HG02610 (cell line): ENCODE results near the gene ZNF281.
"Not testable (repeated sequence)": the region's sequence is repeated elsewhere in the genome, so short reads cannot be mapped to it uniquely, and the experiment has no call there.

Source experiments
- ATAC-seq: cut with Tn5 transposase; IDR thresholded peaks from one replicate; pipeline ENCODE4 v1.9.1; 2021; ENCODE audit warnings: mild to moderate bottlenecking, moderate library complexity; ENCODE audit not compliant: unreplicated experiment

Gene ZNF281

GRCh38 chr1:200429221-200429751, 19.4 kb upstream of the ZNF281 start:
- no peak for ATAC-seq

- ATAC-seq: peak; percentile 66
These were observed 18.8 kb upstream of the ZNF281 start for GRCh38 chr1:200428482-200429205.

GRCh38 chr1:200427744-200428143, 17.9 kb upstream of the ZNF281 start:
- ATAC-seq: no peak

- no peak for ATAC-seq
These were observed 16.4 kb upstream of the ZNF281 start for GRCh38 chr1:200426196-200426595.

- no peak for ATAC-seq
These were observed 13.4 kb upstream of the ZNF281 start for GRCh38 chr1:200423235-200423634.

- no peak for ATAC-seq
These were observed 12.4 kb upstream of the ZNF281 start for GRCh38 chr1:200422211-200422610.

GRCh38 chr1:200415789-200416593, 6.2 kb upstream of the ZNF281 start:
- peak; percentile 68 for ATAC-seq

GRCh38 chr1:200415227-200415626, 5.4 kb upstream of the ZNF281 start:
- ATAC-seq: peak; percentile 34

- ATAC-seq: no peak
These were observed 4.8 kb upstream of the ZNF281 start for GRCh38 chr1:200414657-200415056.

- ATAC-seq: not testable (repeated sequence)
These were observed 3.9 kb upstream of the ZNF281 start for GRCh38 chr1:200413766-200414165.

GRCh38 chr1:200411406-200412257, 1.8 kb upstream of the ZNF281 start:
- ATAC-seq: no peak

GRCh38 chr1:200410566-200410878, 686 bp upstream of the ZNF281 start:
- ATAC-seq: no peak

GRCh38 chr1:200409203-200409760, 554 bp downstream of the ZNF281 start:
- ATAC-seq: peak; percentile 9

GRCh38 chr1:200406161-200406797, 3.6 kb downstream of the ZNF281 start:
- no peak for ATAC-seq

GRCh38 chr1:200405264-200405663, 4.6 kb downstream of the ZNF281 start:
- no peak for ATAC-seq

- no peak for ATAC-seq
These were observed 8.1 kb downstream of the ZNF281 start for GRCh38 chr1:200401708-200402107.

GRCh38 chr1:200401263-200401662, 8.6 kb downstream of the ZNF281 start:
- no peak for ATAC-seq

GRCh38 chr1:200400556-200400955, 9.3 kb downstream of the ZNF281 start:
- no peak for ATAC-seq

GRCh38 chr1:200399860-200400259, 10.0 kb downstream of the ZNF281 start:
- ATAC-seq: no peak

GRCh38 chr1:200398373-200398772, 11.5 kb downstream of the ZNF281 start:
- ATAC-seq: no peak
